MG63 (cell line): ENCODE data around the gene INTS12. TPM values are rescaled to one million over a fixed set of nuclear protein-coding genes. Genes with fewer than 3 reads are reported as not detected.
"Not testable (repeated sequence)": the region's sequence is repeated elsewhere in the genome, so short reads cannot be mapped to it uniquely, and the experiment has no call there.

Source experiments
- DNase-seq: peaks from one replicate; pipeline ENCODE4 v3.0.0-alpha.2; 2020
- H3K27me3 ChIP-seq: fragments of 250-450 bp; sonication (Bioruptor Pico); 2 replicates; pipeline ENCODE4 v1.5.1; 2020; ENCODE audit warnings: mild to moderate bottlenecking, moderate library complexity
- H3K36me3 ChIP-seq: fragments of 250-450 bp; sonication (Bioruptor Pico); 2 replicates; pipeline ENCODE4 v1.5.1; 2020; ENCODE audit warnings: mild to moderate bottlenecking, moderate library complexity
- H3K4me3 ChIP-seq: fragments of 250-450 bp; sonication (Bioruptor Pico); 2 replicates; pipeline ENCODE4 v1.5.1; 2020; ENCODE audit warnings: mild to moderate bottlenecking, moderate library complexity
- H3K9me3 ChIP-seq: fragments of 250-450 bp; sonication (Bioruptor Pico); 2 replicates; pipeline ENCODE4 v1.5.1; 2020; ENCODE audit warnings: mild to moderate bottlenecking, moderate library complexity
- total RNA-seq: library from RNA; depleted of rRNA; stranded (reverse); fragments of >200 nt; shearing (Covaris generic); gene quantifications from 2 replicates; pipeline ENCODE4 v1.2.3, GENCODE V29; 2014; ENCODE audit warnings: low replicate concordance

The INTS12 gene
- total RNA-seq, 1 experiment from 2014 or later, result 14.0 TPM

DNA sequence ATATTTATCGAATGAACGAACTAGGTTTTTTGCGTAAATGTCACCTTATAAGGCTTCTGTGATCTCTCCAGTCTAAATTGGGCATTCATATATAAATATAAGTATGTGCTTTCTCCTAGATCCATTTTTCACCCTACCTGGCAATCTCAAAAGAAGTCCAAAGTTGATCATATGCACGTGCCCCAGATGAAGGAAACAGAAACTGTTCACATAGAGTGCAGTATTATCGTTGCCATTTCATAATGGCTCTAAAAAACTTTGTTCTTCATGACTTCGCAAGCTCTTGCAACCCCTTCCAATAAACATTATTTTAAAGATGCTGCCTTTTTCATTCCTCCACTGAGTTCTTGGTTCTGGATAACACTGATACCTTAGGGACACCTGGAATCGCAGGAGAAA is 708 bp downstream of the INTS12 start:
- H3K36me3 ChIP-seq, result no peaks in the 10 kb centered on the region; the same call in 1 of the 2 replicates
- no peaks in the 10 kb centered on the region for H3K27me3 ChIP-seq
- peak overlapping the region; percentile 91 for H3K4me3 ChIP-seq
- no peak for DNase-seq
- no peaks in the 10 kb centered on the region for H3K9me3 ChIP-seq

DNA sequence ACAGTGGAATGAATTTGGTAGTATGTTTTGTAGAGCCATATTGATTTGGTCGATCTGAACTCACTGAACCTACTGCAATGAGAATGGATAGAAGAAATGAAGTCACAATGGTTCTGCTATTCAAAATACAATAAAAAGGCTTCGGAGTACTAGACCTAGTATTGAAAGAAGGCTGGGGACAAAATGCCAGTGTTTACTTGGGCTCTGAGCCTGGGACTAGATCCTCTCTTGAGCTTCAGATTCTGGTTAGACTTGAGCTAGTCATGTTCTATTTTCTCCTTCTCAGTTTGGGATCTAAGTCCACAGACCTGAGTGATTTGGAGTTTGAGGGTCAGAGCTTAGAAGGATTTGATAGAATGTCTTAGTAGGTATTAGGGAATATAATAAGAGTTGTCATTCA is 9.9 kb downstream of the INTS12 start:
- no peak overlapping the region for H3K4me3 ChIP-seq
- no peaks in the 10 kb centered on the region; the same call in 1 of the 2 replicates for H3K36me3 ChIP-seq
- no peak for DNase-seq
- no peaks in the 10 kb centered on the region for H3K27me3 ChIP-seq
- no peaks in the 10 kb centered on the region for H3K9me3 ChIP-seq

DNA sequence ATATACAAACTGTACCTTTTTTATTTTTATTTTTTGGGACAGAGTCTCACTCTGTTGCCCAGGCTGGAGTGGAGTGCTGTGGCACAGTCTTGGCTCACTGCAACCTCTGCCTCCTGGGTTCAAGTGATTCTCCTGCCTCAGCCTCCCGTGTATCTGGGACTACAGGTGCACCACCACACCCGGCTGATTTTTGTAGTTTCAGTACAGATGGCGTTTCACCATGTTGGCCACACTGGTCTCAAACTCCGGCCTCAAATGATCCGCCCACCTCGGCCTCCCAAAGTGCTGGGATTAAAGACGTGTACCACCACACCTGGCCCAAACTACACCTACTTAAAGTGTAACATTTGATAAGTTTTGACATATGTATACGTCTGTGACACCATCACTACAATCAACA is 12.7 kb downstream of the INTS12 start:
- not testable (repeated sequence) for H3K36me3 ChIP-seq, H3K4me3 ChIP-seq, H3K27me3 ChIP-seq, H3K9me3 ChIP-seq, DNase-seq

DNA sequence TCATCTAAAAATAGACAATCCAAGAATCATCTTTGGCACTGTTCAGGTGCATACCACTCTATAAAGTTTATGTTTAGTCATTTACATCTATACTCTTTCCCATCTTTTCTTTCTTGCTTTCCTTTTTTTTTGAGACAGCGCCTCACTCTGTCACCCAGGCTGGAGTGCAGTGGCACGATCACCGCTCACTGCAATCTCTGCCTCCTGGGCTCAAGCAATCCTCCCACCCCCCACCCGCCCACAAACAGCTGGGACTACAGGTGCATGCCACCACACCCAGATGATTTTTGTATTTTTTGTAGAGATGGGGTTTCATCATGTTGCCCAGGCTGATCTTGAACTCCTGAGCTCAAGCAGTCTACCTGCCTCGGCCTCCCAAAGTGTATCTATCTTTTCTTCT is 13.7 kb downstream of the INTS12 start:
- DNase-seq, H3K36me3 ChIP-seq, H3K27me3 ChIP-seq, H3K4me3 ChIP-seq, H3K9me3 ChIP-seq: not testable (repeated sequence)

DNA sequence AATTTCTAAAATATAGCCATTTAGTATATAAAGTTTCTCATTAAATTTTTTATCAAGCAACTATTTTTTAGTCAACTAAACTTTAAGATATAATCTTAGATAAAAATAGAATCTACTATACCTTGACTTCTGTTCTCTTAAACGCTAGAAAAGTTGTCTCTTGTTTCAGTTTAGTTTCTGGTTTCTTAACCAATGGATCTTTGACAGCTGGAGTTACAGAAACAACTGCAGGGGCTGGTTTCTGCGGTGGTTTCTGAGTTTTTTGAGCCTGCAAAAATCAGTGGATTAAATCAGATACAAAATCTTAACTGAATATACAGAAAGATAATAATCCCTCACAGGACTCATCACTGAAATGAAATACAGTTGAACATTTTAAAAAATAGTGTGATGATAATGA is 21.9 kb downstream of the INTS12 start:
- no peak overlapping the region for H3K4me3 ChIP-seq
- no peaks in the 10 kb centered on the region for H3K27me3 ChIP-seq
- no peaks in the 10 kb centered on the region; the same call in none of the 2 replicates for H3K36me3 ChIP-seq
- no peak for DNase-seq
- no peaks in the 10 kb centered on the region for H3K9me3 ChIP-seq

DNA sequence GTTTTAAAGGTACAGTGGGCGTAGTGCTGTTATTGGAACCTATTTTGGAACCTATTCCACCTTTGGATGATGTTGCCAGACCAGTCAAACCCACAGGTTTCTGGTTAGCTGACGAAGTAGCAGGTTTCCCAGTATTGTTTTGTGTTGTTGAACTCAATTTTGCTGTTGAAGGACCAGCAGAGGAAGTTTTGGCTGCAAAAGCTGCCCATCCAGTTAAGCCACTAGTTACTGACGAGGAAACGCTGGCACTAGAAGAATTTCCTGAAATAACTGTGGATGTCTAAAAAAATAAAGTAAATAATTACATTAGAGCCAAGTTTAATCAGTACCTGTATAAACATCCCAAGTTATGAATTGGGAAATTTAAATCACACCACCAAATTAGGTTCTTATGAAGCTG is 25.5 kb downstream of the INTS12 start:
- H3K36me3 ChIP-seq, result no peaks in the 10 kb centered on the region; the same call in 1 of the 2 replicates
- DNase-seq, result no peak
- H3K4me3 ChIP-seq, result no peak overlapping the region
- H3K9me3 ChIP-seq, result no peaks in the 10 kb centered on the region
- H3K27me3 ChIP-seq, result no peaks in the 10 kb centered on the region

DNA sequence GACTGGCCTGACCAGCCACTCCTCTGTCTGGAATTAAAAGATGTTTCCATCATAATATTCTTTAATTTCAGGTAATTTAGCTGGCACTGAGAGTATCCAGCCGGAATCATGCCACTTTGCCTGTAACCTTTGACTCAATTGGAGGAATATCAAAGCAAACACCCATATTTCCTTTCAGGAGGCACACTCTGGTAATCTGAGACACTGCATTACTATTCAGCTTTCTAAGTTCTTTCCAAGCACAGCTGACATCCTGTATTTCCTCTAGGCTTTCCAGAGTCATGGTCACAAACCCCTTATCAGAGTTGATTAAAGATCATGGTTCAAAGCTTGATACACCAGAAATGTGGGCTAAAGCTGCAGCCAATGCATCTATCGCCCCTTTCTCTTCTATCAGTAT is 29.3 kb downstream of the INTS12 start:
- DNase-seq, result no peak
- H3K36me3 ChIP-seq, result no peaks in the 10 kb centered on the region

DNA sequence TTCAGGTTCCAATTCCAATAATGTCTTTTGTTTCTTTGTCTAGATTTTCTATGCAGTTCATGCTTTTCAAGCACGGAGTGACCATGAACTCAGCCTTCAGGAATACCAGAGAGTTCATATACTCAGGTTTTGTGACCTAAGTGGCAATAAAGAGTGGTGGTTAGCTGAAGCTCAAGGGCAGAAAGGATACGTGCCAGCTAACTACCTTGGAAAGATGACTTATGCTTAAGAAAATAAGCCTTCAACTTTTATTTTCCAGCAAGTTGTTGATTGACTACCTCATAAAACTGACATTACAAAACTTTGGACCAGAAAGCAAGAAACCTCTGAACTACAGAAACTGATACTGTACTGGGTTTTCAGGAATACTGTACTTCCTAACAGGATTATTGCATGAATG is 30.8 kb downstream of the INTS12 start:
- no peaks in the 10 kb centered on the region for H3K27me3 ChIP-seq
- no peaks in the 10 kb centered on the region for H3K9me3 ChIP-seq
- no peak overlapping the region for H3K4me3 ChIP-seq
- H3K36me3 ChIP-seq, result no peaks in the 10 kb centered on the region
- DNase-seq, result no peak

More for the DNA sequence above, 29.3 kb downstream of the INTS12 start:
- Histone ChIP-seq H3K27me3 (no peaks in the 10 kb centered on the region), H3K4me3 (no peak overlapping the region), H3K9me3 (no peaks in the 10 kb centered on the region)

DNA sequence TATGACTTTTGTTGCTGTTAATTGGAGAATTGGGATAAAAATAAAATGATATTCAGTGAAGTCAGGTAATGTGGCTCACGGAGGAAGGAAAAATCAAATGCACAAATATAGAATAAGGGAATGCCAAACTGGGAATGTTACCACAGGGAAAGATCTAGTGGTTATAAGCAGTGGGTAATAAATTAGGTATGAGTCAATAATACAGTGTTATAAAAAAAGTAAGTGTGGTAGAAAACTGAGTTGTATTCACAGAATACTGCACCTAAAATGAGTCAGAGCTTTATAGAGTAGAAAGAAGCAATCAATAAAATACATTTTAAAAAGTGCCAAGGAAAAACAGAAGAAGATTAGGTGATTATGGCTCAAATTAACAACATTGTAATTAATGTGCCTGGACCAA is 34.5 kb downstream of the INTS12 start:
- no peaks in the 10 kb centered on the region for H3K36me3 ChIP-seq
- no peak overlapping the region for H3K4me3 ChIP-seq
- no peaks in the 10 kb centered on the region for H3K27me3 ChIP-seq
- no peak for DNase-seq
- no peaks in the 10 kb centered on the region for H3K9me3 ChIP-seq

DNA sequence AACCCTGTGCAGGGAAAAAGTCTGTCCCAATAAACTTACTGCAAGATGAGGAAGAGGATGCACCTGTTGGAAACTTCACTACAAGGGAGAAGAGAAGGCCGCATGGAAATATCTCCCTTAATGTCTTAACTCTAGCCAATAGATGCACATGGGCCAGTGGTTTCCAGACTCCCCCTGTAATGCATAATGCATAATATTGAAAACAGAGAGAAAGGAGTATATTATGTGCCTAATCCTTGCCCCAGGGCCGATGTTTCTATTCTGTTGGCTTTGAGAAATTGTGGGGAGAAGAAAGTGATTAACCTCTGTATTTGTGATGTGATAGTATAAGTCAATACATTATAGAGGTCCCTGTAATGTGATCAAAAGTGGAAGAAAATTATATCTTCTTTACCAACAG is 37.2 kb downstream of the INTS12 start:
- Histone ChIP-seq H3K9me3 (no peaks in the 10 kb centered on the region), H3K36me3 (no peaks in the 10 kb centered on the region), H3K27me3 (no peaks in the 10 kb centered on the region), H3K4me3 (no peak overlapping the region)
- no peak for DNase-seq

DNA sequence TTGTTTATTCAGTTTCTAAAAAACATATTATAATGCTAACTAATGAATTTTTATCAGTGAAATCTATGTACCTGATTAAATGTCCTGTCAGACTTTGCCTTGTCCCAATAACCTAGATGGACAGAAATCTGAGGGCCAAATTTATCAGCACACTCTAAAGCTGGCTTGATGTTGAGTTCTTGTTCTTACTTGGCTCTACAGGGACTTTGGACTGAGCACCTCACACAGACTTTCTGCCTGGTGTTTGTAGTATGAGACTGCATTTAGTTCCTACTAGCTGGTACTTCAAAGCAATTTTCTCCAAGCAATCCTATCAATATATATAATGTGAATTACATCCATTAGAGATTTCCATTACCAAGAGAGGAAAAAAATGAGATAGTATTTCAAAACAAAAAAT is 37.8 kb downstream of the INTS12 start:
- H3K4me3 ChIP-seq, result no peak overlapping the region
- H3K36me3 ChIP-seq, result no peaks in the 10 kb centered on the region
- DNase-seq, result no peak
- H3K27me3 ChIP-seq, result no peaks in the 10 kb centered on the region
- H3K9me3 ChIP-seq, result no peaks in the 10 kb centered on the region

DNA sequence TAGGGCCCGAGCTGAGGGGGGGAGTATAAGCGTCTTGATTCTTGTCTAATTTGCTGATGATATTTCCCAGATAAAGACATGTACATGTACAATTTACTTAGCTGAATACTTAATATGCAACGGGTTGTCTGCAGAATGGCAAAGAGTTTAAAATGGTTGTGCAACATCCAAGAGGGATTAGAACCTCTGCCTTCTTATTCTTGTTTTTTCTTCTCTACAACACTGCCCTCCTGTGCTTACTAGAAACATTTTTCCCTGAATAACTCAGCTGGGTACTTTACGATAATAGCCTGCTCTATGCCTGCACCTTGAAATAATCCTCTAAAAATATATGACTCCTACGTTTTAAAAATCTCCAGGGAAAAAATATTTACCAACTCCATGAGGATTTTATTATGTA is 41.8 kb downstream of the INTS12 start:
- H3K9me3 ChIP-seq, result no peaks in the 10 kb centered on the region
- H3K36me3 ChIP-seq, result no peaks in the 10 kb centered on the region
- no peaks in the 10 kb centered on the region for H3K27me3 ChIP-seq
- DNase-seq, result no peak
- no peak overlapping the region for H3K4me3 ChIP-seq

DNA sequence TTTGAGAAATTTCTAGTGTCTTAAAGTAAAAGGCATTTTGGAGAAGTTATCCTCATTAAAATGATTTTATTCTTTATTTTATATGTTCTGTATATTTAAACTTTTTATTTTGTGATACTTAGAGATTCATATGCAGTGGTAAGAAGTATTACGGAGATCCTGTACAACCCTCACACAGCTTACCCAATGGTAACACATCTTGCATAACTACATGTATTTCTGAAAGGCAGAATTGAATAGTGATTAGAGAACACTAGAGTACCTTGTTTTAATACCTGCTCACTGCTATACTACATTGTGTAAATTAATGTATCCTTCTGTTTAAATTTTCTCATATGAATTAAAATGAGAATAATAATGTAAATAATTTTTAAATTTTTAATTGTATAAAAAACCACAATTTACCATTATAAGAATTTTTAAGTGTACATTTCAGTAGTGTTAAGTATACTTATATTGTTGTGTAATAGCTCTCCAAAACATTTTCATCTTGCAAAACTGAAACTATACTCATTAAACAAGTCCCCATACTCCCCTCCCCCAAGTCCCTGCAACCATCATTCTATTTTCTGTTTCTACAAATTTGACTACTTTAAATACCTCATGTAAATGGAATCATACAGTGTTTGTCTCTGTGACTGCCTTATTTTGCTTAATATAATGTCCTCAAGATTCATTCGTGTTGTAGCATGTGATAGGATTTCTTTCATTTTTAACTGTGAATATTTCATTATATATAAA is 45.4 kb downstream of the INTS12 start:
- Histone ChIP-seq H3K4me3 (no peak overlapping the region), H3K9me3 (no peaks in the 10 kb centered on the region), H3K36me3 (no peaks in the 10 kb centered on the region), H3K27me3 (no peaks in the 10 kb centered on the region)
- DNase-seq, result no peak

DNA sequence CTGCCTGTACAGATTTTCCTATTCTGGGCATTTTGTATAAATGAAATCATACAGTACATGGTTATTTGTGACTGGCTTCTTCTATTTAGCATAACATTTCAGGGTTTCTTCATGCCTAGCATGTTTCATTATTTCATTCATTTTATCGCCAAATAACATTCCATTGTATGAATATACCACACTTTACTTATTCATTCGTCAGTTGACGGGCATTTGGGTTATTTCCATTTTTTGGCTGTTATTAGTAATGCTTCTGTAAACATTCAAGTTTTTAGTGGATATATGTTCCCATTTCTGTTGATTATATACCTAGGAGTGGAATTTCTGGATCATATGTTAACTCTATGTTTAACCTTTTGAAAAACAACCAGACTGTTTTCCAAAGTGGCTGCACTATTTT is 47.5 kb downstream of the INTS12 start:
- DNase-seq, result no peak
- no peaks in the 10 kb centered on the region for H3K27me3 ChIP-seq
- H3K9me3 ChIP-seq, result no peaks in the 10 kb centered on the region
- H3K4me3 ChIP-seq, result no peak overlapping the region
- H3K36me3 ChIP-seq, result no peaks in the 10 kb centered on the region

DNA sequence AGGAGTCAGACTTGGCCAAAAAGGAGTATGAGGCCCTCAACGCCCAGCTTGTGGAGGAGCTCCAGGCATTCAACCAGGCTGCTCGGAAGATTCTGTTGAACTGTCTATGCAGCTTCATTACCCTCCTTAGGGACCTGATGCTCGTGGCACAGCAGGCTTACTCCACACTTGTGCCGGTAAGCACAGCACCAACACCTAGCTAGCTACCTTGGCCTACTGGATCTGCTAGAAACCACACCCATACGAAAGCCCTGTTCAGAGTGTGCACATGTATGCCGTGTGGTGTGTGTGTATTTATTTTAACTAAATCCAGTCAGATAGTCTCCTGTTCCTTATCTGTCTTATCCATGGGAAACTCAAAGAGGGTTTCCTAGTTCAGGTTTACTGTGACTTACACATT is 49.3 kb downstream of the INTS12 start:
- H3K27me3 ChIP-seq, result no peaks in the 10 kb centered on the region
- H3K4me3 ChIP-seq, result no peak overlapping the region
- no peaks in the 10 kb centered on the region for H3K9me3 ChIP-seq
- H3K36me3 ChIP-seq, result no peaks in the 10 kb centered on the region
- no peak for DNase-seq

DNA sequence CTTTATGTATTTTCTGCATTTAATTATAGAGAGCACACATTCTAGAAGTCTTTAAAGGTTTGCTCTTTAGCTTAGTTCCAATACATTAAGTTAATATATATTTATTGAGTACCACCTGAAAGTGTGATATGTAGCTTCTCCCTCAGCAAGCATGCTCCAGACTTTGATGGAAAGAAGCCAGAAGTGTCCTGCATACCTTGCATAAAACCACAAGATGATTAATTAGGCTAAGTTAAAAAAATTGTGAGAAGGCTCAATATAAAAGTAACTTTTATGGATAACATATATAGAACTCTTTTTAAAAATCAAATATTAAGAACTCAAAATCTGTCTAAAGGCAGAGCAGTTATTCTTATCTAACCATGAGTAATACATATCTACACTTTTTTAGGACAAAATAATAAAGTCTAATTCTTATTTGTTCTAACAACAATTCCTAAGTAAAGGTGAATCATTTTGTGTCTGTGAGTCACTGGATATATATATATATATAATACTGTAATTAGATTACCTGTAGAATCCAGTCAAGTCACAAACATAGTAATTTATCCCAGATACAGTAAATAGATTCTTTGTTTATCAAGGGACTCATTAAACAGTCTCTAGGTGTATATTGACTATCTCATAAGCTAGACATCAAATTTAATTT is 51.2 kb downstream of the INTS12 start:
- Histone ChIP-seq H3K36me3 (no peaks in the 10 kb centered on the region), H3K9me3 (no peaks in the 10 kb centered on the region), H3K27me3 (no peaks in the 10 kb centered on the region), H3K4me3 (no peak overlapping the region)
- DNase-seq, result no peak

DNA sequence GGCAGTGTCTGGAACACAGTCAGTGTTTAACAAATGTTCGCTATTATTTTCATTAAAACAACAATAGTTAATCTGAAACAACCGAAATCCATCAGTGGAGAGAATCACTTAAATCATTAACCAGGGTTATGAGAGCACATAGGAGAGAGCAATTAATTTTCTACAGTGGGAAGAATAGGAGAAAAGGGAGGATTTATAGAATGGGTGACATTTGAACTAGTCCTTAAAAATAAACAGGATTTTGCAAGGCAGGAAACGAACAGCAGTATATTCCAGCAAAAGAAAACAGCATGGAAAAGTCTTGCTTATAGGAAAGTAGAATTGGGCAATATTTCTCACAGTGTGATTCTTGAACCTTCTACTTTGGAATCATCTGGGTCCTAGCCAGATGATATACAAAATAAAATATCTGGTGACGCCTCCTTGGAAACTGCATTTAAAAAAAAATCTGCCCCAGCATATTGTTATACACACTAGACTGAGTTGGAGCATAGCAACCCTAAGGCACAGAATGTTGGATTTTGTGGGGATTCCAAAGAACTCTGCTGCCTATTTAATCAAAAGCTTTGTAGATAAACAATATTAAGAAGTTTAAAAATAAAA is 56.1 kb downstream of the INTS12 start:
- H3K27me3 ChIP-seq, result no peaks in the 10 kb centered on the region
- H3K4me3 ChIP-seq, result no peak overlapping the region
- no peak for DNase-seq
- no peaks in the 10 kb centered on the region for H3K9me3 ChIP-seq
- no peaks in the 10 kb centered on the region for H3K36me3 ChIP-seq

DNA sequence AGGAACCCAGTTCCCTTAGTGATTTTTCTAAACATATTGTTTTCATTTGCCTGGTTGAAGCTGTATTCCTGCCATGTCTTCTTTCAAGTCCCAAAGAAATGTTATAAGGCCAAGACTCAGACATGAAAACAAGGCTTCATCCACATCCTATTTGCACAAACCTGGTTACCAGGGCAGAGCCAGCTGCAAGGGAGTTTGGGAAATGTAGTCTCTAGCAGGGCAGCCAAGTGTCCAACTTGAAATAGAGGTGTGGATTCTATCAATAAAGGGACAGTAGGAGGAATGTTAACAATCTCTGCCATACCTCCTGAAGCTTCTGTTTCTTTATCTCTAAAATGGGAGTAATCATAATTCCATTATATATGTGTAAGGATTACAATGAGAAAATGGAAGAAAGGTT is 56.6 kb downstream of the INTS12 start:
- DNase-seq, result no peak
- no peaks in the 10 kb centered on the region for H3K9me3 ChIP-seq
- H3K4me3 ChIP-seq, result no peak overlapping the region
- no peaks in the 10 kb centered on the region for H3K36me3 ChIP-seq
- H3K27me3 ChIP-seq, result no peaks in the 10 kb centered on the region
